GM21619 (cell line): ENCODE measurements around the gene ASL.
"Not testable (repeated sequence)": the region's sequence is repeated elsewhere in the genome, so short reads cannot be mapped to it uniquely, and the experiment has no call there.

Experiments used
- ATAC-seq: cut with Tn5 transposase; IDR thresholded peaks from one replicate; pipeline ENCODE4 v1.9.1; 2021; ENCODE audit not compliant: unreplicated experiment

Gene ASL

GRCh38 chr7:66075590-66076461, at the start of gene ASL:
Gene ASL, plus strand, starts transcription at chr7:66075819. Its CDS starts 263 bp downstream, at chr7:66076082.
- ATAC-seq: peak; percentile 98

GRCh38 chr7:66028342-66028741, 47.3 kb upstream of the ASL start:
- not testable (repeated sequence) for ATAC-seq

- ATAC-seq: no peak
Observed at GRCh38 chr7:66033471-66034385, 41.9 kb upstream of the ASL start.

GRCh38 chr7:66034436-66035010, 41.1 kb upstream of the ASL start:
- not testable (repeated sequence) for ATAC-seq

GRCh38 chr7:66036382-66036781, 39.2 kb upstream of the ASL start:
- ATAC-seq: no peak

- no peak for ATAC-seq
Observed at GRCh38 chr7:66036788-66037187, 38.8 kb upstream of the ASL start.

GRCh38 chr7:66039094-66039670, 36.4 kb upstream of the ASL start:
- no peak for ATAC-seq

GRCh38 chr7:66043681-66044497, 31.7 kb upstream of the ASL start:
- no peak for ATAC-seq

GRCh38 chr7:66044498-66044854, 31.1 kb upstream of the ASL start:
- not testable (repeated sequence) for ATAC-seq

GRCh38 chr7:66047426-66047825, 28.2 kb upstream of the ASL start:
- ATAC-seq: no peak

GRCh38 chr7:66049886-66050285, 25.7 kb upstream of the ASL start:
- ATAC-seq: not testable (repeated sequence)

- ATAC-seq: no peak
Observed at GRCh38 chr7:66050337-66050957, 25.2 kb upstream of the ASL start.

- ATAC-seq: no peak
Observed at GRCh38 chr7:66050990-66051448, 24.6 kb upstream of the ASL start.

GRCh38 chr7:66052447-66052846, 23.2 kb upstream of the ASL start:
- ATAC-seq: no peak

- ATAC-seq: no peak
Observed at GRCh38 chr7:66054063-66054462, 21.6 kb upstream of the ASL start.

- ATAC-seq: peak; percentile 88
Observed at GRCh38 chr7:66055321-66055956, 20.2 kb upstream of the ASL start.

GRCh38 chr7:66060796-66061195, 14.8 kb upstream of the ASL start:
- ATAC-seq: no peak

GRCh38 chr7:66069732-66070131, 5.9 kb upstream of the ASL start:
- no peak for ATAC-seq

- ATAC-seq: no peak
Observed at GRCh38 chr7:66070222-66070621, 5.4 kb upstream of the ASL start.
